ENCODE measurements around the gene TIA1. TPM values are rescaled to one million over a fixed set of nuclear protein-coding genes. Genes with fewer than 3 reads are reported as not detected.

Gene TIA1
- total RNA-seq, 1 donor from 2014 or later: 97.5 TPM

GRCh38 chr2:70161069-70161534 lies 87.3 kb downstream of the TIA1 start:
- no peak for DNase-seq (ENCODE audit: low read depth)

- DNase-seq (ENCODE audit: low read depth): no peak
These were observed 87.9 kb downstream of the TIA1 start for GRCh38 chr2:70160545-70160944.

MicroRNAs encoded within 50 kb of the gene (microRNA counts, 767-probe panel; counts per million panel counts)
- microRNA hsa-miR-1285-3p: not detected

Small RNA genes lying within 50 kb of the gene (microRNA-seq; reads per million reads assigned to microRNA genes)
- gene MIR1285-2: not detected

Other genes starting within 250 kb of the TIA1 start
- 58.6 and 60.0 TPM in 2 replicates for gene PCBP1, start 161.2 kb downstream of the TIA1 start, total RNA-seq
- gene C2orf42, start 57.6 kb downstream of the TIA1 start, total RNA-seq: 13.2 and 23.6 TPM in 2 replicates
- 28.4 and 33.9 TPM in 2 replicates for gene PCYOX1, start 9.5 kb upstream of the TIA1 start, total RNA-seq
- gene SNRPG, start 45.1 kb upstream of the TIA1 start, total RNA-seq: 76.3 and 78.8 TPM in 2 replicates
- gene FAM136A, start 53.4 kb upstream of the TIA1 start, total RNA-seq: 55.8 and 61.9 TPM in 2 replicates

Data from myocyte (in vitro differentiated cells).